GM10266 (cell line): ENCODE measurements around the gene AKAP8L.

Experiments
- DNase-seq: peaks from one replicate; pipeline ENCODE4 v3.0.0; 2012; ENCODE audit errors: extremely low spot score
- CTCF ChIP-seq: IDR thresholded peaks from 2 replicates; pipeline ENCODE4 v1.5.1; 2012; ENCODE audit warnings: mild to moderate bottlenecking, low read depth; ENCODE audit not compliant: control insufficient read depth, insufficient read depth; ENCODE audit errors: missing control alignments

Gene AKAP8L

GRCh38 chr19:15453091-15453578, 34.3 kb upstream of the AKAP8L start:
- TF ChIP-seq CTCF = no peak
- DNase-seq = no peak

GRCh38 chr19:15452111-15453047, 33.6 kb upstream of the AKAP8L start:
- no peak for DNase-seq
- TF ChIP-seq CTCF = no peak

GRCh38 chr19:15450528-15450890, 31.7 kb upstream of the AKAP8L start:
- no peak for TF ChIP-seq CTCF

GRCh38 chr19:15449620-15450527, 31.1 kb upstream of the AKAP8L start, which contains the start of gene WIZ:
TSS of gene WIZ (minus strand) at chr19:15449956. CDS start at chr19:15448307, 1,649 bp downstream.
- DNase-seq = peak; percentile 98
- TF ChIP-seq CTCF = no peak

More at GRCh38 chr19:15450528-15450890, 31.7 kb upstream of the AKAP8L start:
- no peak for DNase-seq

DNA sequence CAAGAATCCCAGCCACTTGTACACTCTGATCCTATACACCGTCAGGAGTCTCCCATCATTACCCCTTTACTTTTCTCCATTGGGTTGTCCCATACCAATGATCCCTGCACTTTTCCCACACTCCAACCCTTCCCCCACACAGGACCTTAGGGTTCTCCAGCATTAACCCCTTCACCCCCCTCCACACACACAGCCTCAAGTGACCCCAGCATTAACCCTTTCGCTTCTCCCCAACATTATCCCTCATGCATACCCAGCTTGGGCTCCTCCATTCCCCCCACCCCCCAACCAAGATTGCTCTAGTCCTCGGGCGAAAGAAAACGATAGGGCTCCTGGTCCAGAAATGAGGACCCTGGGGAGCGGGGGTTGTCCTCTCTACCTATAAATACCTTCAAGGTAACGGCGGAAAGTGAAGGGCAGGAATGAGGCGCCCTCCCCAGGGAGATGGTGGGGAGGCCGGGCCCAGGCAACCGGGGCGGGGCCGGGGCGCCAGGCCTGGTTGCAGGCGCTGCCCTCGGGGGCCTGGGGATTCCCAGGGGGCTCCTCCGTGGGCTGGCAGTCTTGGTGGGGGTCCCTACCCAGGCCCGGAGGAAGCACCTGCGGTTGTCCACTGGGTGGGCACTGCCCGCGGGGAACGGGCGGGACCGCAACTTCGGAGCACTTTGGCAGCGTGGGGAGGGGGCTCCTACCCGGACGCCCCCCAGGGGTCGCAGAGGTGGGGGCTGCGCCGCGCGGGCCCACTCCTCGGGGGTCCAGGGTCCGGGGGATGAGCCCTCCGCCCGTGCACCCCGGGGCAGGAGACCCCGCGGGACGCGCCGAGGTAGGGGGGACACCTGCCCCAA, 30.2 kb upstream of the AKAP8L start:
- no peak for TF ChIP-seq CTCF
- DNase-seq = peak; percentile 74

DNA sequence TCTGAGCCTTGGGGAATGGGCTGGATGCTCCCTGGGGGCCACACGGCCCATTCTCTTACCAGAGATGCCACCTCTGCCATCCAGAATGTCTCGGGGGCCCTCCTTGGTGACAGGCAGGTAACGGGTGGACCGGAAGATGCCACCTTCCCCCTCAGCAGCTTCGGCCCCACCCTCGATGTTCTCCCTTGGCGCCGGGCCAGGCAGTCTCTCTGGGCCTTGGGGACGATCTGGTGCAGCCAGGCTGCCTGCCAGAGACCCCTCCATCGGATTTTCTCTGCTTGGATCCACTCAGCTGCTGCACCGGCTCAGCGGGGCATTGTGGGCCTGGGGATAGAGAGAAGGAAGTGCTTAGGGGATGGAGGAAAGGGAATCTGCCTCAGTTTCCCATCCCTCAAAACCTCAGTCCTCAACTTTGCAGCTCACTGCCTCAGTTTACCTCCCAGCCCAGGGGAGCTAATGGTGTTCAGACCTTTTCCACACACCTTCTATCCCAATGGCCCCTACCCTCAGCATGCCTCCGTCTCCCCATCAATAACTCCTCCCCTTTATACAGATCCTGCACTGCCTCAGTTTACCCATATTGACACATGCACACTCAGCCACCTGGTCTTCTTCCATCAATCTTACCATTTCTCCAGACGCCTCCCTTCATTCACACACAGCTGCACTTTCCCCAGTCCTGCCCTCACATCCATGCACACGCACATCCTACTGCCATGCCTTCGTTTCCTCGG, 29.4 kb upstream of the AKAP8L start:
- DNase-seq = no peak
- no peak for TF ChIP-seq CTCF
